SJSA1 (cell line): ENCODE measurements around the gene KRT80. TPM values are rescaled to one million over a fixed set of nuclear protein-coding genes. Genes with fewer than 3 reads are reported as not detected.
A peak's percentile ranks its signal among the peaks of the same experiment; 100 is the strongest.

ENCODE experiments used
- DNase-seq, 2 experiments: peaks; one replicate each; pipeline ENCODE4 v3.0.0-alpha.2; 2015 to 2020; ENCODE audit warnings: low spot score in 2 of 2, low read depth in 1 of 2
- H3K27ac ChIP-seq: fragments of 250-450 bp; sonication (Bioruptor Pico); 2 replicates; pipeline ENCODE4 v1.5.1; 2020; ENCODE audit warnings: mild to moderate bottlenecking, moderate library complexity
- H3K27me3 ChIP-seq: fragments of 250-450 bp; sonication (Bioruptor Pico); replicated peaks from 2 replicates; pipeline ENCODE4 v1.5.1; 2020; ENCODE audit warnings: mild to moderate bottlenecking, moderate library complexity
- H3K36me3 ChIP-seq: fragments of 250-450 bp; sonication (Bioruptor Pico); 2 replicates; pipeline ENCODE4 v1.5.1; 2020; ENCODE audit warnings: mild to moderate bottlenecking
- H3K4me1 ChIP-seq: fragments of 250-450 bp; sonication (Bioruptor Pico); replicated peaks from 2 replicates; pipeline ENCODE4 v1.6.1; 2021; ENCODE audit warnings: mild to moderate bottlenecking
- H3K4me3 ChIP-seq: fragments of 250-450 bp; sonication (Bioruptor Pico); 2 replicates; pipeline ENCODE4 v1.5.1; 2020; ENCODE audit warnings: mild to moderate bottlenecking
- H3K9me3 ChIP-seq: fragments of 250-450 bp; sonication (Bioruptor Pico); replicated peaks from 2 replicates; pipeline ENCODE4 v1.5.1; 2020; ENCODE audit warnings: mild to moderate bottlenecking
- total RNA-seq: library from RNA; depleted of rRNA; stranded (reverse); fragments of >200 nt; shearing (Covaris generic); gene quantifications from 2 replicates; pipeline ENCODE4 v1.2.3, GENCODE V29; 2014

The KRT80 gene
- total RNA-seq, 1 experiment from 2014 or later, result 4.0 TPM

DNA sequence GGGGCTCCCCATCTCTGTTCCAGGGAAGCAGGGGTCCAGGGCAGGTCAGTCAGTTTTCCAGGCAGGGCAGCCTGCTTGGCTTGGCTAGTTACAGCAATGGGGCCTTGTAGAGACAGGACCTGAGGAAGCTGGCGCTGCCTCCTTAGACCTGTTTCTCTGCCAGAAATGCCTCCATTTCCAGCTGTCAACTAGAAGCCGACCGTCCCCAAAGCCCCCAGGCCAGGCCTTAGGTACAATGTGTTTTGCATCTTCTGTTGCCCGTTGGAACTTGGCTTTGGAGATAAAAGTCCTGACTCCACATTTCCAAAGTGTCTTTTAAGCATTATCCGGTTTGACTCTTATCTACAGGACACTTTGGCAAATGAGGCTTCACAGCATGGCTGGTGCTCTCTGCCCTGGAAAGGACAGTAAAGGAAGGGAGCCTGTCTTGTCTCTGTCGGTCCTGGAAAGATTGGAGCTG, 42.6 kb downstream of the KRT80 start:
- no peaks in the 10 kb centered on the region for H3K9me3 ChIP-seq
- DNase-seq, result no peak
- peaks cover 66% of the 10 kb centered on the region for H3K4me1 ChIP-seq
- peaks cover 7% of the 10 kb centered on the region for H3K36me3 ChIP-seq
- H3K4me3 ChIP-seq, result no peak overlapping the region
- peak overlapping the region; percentile 100 for H3K27ac ChIP-seq
- no peaks in the 10 kb centered on the region for H3K27me3 ChIP-seq

DNA sequence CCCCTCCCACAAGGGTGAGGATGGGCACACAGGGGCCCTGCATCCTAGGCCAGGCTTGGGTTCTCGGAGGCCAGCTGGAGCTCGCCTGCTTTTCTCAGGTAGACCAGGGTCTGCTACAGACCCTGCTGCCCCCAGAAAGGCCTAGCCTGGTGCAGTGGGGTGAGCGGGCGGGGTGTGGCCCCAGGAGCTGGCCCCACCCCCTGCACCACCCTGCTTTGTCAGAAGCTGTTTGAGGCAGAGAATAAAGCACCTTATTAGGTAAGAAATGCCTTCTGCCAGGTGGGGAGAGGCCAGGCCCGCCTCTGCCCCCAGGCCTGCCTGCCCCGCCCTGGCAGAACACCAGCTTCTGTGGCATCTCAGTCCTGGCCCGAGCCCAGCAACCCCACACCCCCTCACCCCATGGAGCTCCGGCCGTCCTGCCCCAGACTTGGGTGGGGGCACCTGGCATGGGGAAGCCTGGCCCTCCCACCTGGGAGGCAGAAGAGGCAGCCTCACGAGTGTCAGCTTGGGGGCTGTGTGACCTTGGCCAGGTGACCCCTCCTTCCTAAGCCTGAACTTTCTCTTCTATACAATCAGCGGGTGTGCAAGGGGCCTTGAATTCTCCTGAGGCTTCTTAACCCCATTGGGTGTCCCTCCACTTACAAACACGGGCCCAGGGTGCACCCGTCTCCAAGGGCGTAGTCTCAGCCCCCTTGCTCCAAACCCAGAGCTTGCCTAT, 43.2 kb downstream of the KRT80 start:
- DNase-seq, result no peak
- Histone ChIP-seq H3K36me3 (peaks cover 7% of the 10 kb centered on the region), H3K9me3 (no peaks in the 10 kb centered on the region), H3K27ac (peak overlapping the region; percentile 100), H3K27me3 (no peaks in the 10 kb centered on the region), H3K4me3 (no peak overlapping the region), H3K4me1 (peaks cover 72% of the 10 kb centered on the region)

DNA sequence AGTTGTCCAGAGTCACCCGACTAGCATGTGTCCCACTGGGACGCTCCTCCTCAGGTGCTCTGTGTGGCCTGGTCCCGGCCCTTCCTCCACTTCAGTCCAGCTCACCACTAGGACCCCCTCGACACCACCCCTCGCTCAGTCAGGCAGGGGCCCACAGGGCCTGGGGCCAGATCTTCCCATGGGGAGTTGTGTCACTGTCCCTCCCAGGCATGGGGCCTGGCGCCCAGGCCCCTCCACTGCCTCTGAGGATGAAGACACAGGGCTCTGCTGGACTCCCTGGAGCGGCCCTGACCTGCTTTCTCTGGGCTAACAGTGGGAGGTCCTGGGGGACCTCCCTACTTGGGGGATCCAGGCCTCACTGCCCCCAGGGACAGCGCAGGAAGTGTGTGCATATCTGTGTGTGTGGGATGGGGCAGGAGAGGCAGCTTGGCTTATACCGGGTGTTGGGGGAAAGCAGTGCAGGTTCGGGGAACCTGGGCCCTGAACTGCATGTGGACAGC, 43.8 kb downstream of the KRT80 start:
- DNase-seq, result peak; percentile 85 to 86
- H3K9me3 ChIP-seq, result no peaks in the 10 kb centered on the region
- no peaks in the 10 kb centered on the region for H3K27me3 ChIP-seq
- H3K4me1 ChIP-seq, result peaks cover 76% of the 10 kb centered on the region
- H3K27ac ChIP-seq, result peak overlapping the region; percentile 100
- H3K36me3 ChIP-seq, result peaks cover 7% of the 10 kb centered on the region
- H3K4me3 ChIP-seq, result no peak overlapping the region

DNA sequence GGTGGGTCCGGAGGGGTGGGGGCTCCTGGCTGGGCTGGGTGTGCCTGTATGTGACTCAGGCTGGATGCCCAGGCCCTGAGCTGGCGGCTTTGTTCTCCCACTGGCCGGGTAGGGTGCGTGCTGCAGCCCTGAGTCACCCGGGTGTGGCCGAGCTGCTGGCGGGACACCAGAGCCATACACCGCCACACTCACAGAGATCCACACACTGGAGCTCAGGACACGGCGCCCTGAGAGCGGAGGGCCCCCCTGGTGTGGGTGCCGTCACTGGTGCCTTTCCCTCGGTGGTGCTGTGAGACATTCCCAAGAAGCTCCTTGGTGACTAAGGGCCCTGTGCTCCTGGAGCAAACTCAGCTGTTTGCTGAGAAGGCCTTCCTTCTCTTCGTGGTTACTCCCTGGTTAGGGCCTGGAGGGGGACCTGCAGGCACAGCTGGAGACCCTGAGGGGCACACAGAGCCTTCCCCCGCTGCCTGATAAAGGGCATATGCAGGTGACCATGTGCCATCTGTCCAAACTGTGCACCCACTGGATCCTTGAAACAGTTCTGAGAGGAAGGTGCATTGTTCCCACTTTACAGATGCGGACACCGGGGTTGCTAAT, 44.3 kb downstream of the KRT80 start:
- Histone ChIP-seq H3K9me3 (no peaks in the 10 kb centered on the region), H3K27ac (peak overlapping the region; percentile 100), H3K4me1 (peaks cover 76% of the 10 kb centered on the region), H3K36me3 (peaks cover 7% of the 10 kb centered on the region), H3K27me3 (no peaks in the 10 kb centered on the region), H3K4me3 (no peak overlapping the region)
- DNase-seq, result peak; percentile 97 to 100

DNA sequence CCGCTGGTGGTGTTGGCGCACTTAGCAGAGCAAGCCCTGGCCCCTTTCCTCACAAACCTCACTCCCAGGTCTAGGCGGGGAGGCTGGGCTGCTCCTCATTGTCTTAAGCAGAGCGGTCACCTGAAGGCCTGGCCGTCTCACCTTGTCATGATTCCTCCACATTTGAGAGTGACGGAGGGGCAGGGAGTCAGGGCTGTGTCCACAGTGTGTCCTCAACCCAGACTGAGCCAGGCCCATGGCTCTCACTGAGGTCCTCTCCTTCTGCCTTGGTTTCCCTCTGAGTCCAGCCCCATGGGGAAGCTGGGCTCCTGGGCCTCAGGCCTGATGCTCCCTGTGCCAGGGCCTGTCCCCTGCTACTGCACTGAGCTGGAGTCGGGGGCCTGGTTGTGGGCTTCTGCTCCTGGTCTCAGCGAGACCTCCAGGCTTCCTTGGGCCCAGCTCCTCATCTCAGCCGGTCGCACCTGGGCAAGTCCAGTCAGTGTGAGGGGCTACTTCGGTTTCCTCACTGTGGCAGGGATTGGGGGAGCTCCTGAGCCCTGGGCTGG, 44.9 kb downstream of the KRT80 start:
- Histone ChIP-seq H3K27me3 (no peaks in the 10 kb centered on the region), H3K4me1 (peaks cover 73% of the 10 kb centered on the region), H3K27ac (peak overlapping the region; percentile 100), H3K9me3 (no peaks in the 10 kb centered on the region), H3K36me3 (peaks cover 7% of the 10 kb centered on the region), H3K4me3 (peak overlapping the region; percentile 23)
- no peak for DNase-seq

DNA sequence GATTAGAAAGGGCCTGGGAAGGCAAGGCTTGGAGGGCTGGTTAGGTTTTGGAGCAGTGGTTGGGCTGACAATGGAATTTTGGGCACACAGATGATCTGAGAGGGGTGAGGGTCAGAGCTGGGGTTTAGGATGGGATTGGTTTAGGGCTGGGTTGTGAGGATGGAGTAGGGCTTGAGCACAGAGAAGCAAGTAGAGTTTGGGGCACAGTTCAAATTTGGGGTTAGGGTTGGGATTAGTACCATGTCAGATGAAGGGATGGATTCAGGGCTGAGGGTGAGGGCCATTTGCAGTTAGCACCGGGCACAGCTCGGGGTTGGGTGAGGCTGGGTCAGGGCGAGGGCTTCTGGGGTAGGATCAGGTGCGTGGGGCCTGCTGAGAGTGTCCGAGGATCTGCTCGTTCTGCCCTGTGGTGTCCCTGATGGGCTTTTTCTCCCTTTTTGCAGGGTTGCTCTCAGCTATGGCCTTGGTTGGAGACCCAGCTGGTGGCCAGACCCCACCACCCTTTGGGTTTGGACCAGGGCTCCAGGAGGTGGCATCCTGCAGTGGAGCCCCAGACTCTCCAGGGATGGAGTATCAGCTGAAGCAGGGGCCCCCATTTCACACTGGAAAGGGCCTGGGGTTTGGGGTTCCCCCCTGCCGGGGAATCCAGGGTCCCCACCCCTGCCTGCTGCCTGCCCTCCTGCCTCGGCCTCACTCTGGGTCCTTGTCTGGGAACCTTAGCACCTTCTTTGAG, 45.6 kb downstream of the KRT80 start:
- Histone ChIP-seq H3K4me3 (peak overlapping the region; percentile 23), H3K9me3 (no peaks in the 10 kb centered on the region), H3K36me3 (peaks cover 7% of the 10 kb centered on the region), H3K4me1 (peaks cover 71% of the 10 kb centered on the region), H3K27ac (peak overlapping the region; percentile 100), H3K27me3 (no peaks in the 10 kb centered on the region)
- DNase-seq, result no peak

DNA sequence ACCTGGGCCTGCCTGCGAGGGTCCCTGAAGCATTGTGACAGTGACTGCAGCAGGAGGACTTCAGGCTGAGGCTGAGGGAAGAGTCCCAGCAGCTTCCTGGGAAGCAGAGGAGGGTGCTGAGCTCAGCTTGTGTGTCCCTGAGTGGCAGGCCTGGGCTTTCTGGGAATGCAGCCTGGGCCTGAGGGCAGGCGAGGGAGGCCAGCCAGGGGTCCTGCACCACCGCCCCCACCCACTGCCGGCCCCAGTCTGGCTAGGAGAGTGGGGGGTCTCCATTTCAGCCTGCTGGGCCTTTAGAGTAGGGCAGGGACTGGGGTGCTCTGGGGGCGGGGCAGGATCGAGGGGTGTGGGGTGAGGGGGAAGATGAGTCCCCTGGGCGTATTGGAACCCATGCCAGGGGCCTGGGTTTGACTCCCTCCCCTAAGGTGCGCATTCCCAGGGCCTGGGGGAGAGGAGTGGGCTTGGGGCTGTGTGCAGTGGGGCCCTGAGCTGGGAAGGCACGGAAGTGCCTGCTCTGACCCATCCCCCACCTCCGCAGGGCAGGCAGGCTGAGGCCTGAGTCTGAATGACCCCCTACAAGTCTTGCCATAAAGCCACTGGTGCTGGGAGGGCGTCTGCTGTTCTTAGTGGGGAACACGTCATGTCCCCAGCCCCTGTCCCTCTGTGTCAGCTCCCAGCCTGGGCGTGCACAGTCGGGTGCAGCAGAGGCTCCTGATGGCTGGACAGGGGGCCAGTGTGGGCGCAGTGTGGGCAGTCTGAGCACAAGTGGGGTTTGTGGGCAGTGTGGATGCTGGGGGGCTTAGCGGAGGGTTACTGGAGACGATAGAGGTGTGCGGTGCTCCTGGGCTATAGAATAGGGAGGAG, 46.4 kb downstream of the KRT80 start:
- Histone ChIP-seq H3K9me3 (no peaks in the 10 kb centered on the region), H3K4me1 (peaks cover 71% of the 10 kb centered on the region), H3K27me3 (no peaks in the 10 kb centered on the region), H3K36me3 (peaks cover 7% of the 10 kb centered on the region), H3K4me3 (no peak overlapping the region), H3K27ac (peak overlapping the region; percentile 100)
- no peak for DNase-seq

DNA sequence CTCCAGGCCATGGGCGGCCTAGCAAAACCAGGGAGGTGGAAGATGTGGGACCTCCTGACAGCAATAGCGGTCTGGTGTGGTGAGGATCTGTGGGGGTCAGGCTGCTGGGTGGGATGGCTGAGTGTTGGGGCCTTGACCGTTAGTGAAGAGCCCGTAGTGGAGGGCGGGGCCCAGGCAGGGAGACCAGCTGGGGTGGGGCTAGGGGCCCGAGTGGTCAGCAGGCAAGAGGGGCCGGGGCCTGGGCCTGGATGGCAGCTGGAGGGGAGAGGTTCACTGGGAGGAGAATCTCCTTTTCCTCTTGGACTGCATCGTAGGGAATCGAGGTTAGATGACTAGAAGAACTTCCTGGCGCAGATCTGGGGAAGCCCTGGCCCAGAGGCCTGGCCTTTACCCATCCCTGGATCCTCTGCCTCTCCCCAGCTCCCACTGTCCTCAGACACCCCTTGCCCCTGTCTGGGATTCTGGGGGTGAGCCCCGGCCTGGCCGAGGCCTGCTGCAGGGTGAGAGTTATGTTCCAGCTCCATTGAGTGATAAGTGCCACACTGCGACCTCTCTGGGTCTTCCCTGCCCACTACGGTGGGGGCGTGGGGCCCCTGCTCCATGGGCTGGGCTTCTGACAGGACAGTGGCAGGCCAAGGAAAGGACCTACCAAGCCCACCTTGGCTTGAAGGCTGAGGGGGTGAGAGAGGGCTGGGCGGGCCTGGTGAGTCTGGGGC, 47.1 kb downstream of the KRT80 start:
- Histone ChIP-seq H3K36me3 (peaks cover 7% of the 10 kb centered on the region), H3K9me3 (no peaks in the 10 kb centered on the region), H3K4me1 (peaks cover 63% of the 10 kb centered on the region), H3K4me3 (no peak overlapping the region), H3K27ac (peak overlapping the region; percentile 100), H3K27me3 (no peaks in the 10 kb centered on the region)
- no peak for DNase-seq

DNA sequence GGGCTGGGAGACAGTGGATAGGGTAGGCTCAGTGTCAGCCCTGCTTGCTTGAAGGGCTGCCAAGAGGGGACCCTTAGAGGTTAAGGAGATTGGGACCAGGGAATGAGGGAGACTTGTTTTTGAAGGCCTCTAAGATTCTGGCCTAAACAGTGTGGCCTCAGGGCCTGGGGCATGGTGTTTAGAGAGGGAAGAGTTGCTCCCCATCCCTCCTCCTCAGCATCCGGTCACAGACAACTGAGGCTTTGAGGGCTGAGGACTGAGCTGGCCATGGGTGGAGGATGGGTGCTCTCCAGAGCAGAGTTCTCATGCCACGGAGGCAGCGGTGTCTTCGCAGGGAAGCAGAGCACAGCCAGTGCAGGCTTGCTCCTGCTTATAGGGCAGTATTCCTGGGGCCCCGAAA, 49.4 kb downstream of the KRT80 start:
- Histone ChIP-seq H3K9me3 (no peaks in the 10 kb centered on the region), H3K27ac (no peak overlapping the region), H3K27me3 (0 out of 2 replicates have a peak, but pooled peaks cover 4% of the 10 kb centered on the region), H3K4me3 (no peak overlapping the region), H3K36me3 (peaks cover 7% of the 10 kb centered on the region), H3K4me1 (peaks cover 41% of the 10 kb centered on the region)
- DNase-seq, result no peak

DNA sequence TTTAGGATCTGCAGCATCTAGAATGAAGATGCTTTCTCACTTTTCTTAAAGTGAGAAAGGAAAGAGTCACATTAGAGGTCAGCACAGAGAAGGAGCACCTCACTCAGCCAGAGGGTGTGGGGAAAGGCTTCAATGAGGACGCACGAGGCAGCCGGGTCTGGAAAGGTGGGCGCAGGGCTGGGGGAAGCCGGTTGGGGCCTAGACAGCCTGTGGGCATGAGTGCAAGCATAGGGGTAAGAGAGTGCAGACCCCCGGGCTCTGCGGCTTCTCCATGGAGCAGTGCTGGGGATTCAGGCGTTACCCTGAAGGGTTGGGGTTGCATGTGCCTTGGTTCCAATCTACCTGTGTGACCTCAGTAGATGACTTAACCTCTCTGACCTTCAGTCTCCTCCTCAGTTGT, 49.9 kb downstream of the KRT80 start:
- DNase-seq, result no peak
- Histone ChIP-seq H3K4me1 (peaks cover 37% of the 10 kb centered on the region), H3K36me3 (peaks cover 6% of the 10 kb centered on the region), H3K27ac (no peak overlapping the region), H3K27me3 (0 out of 2 replicates have a peak, but pooled peaks cover 4% of the 10 kb centered on the region), H3K4me3 (no peak overlapping the region), H3K9me3 (no peaks in the 10 kb centered on the region)

DNA sequence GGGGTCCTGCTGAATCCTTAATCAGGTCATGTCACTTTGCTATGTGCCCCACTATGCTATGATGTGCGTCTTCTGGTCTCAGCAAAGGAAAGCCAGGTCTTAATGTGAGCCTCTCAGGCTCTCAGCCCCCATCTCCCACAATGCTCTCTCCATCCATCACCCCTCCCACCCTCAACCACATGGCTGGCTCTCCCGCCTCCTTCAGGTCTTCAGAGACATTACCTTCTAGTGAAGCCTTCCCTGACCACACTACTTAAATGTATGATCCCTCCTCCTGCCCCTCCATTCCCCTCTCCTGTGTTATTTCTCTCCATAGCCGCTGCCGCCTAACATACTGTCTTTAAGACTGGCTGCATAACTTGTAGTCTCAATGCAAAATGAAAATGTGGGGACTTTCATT, 50.5 kb downstream of the KRT80 start:
- no peak overlapping the region for H3K27ac ChIP-seq
- 0 out of 2 replicates have a peak, but pooled peaks cover 4% of the 10 kb centered on the region for H3K27me3 ChIP-seq
- no peaks in the 10 kb centered on the region; the same call in 1 of the 2 replicates for H3K36me3 ChIP-seq
- no peaks in the 10 kb centered on the region for H3K9me3 ChIP-seq
- no peak for DNase-seq
- H3K4me3 ChIP-seq, result no peak overlapping the region
- peaks cover 31% of the 10 kb centered on the region for H3K4me1 ChIP-seq

DNA sequence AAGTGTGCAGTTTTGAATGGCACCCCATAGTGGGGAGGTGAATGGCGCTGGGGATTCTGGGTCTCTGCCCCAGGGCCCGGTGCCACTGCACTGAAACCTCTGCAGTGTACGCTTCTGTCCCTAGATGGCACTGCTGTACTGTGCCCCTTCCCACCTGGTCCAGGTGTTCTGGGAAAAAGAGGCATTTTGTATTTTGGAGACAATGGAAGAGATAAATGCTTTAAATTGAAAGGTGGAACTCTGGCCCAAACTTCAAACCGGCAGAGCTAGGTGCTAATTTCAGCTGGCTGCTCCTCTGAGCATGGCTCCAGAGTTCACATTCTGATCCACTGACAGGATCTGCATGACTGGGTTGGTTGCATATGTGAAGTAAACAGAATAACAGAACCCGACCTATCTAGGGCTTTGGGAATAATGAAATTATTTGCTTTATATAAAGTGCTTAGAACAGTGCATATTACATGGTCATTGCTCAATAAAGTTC, 52.2 kb downstream of the KRT80 start:
- Histone ChIP-seq H3K4me3 (no peak overlapping the region), H3K27me3 (0 out of 2 replicates have a peak, but pooled peaks cover 12% of the 10 kb centered on the region), H3K4me1 (peaks cover 14% of the 10 kb centered on the region), H3K27ac (no peak overlapping the region), H3K9me3 (no peaks in the 10 kb centered on the region; the same call in 1 of the 2 replicates), H3K36me3 (no peaks in the 10 kb centered on the region)
- DNase-seq, result peak in 1 of 2 experiments; percentile 29
